ENCODE data around the gene ABTB2. TPM values are rescaled to one million over a fixed set of nuclear protein-coding genes. Genes with fewer than 3 reads are reported as not detected.

Gene ABTB2
- total RNA-seq, 1 donor from 2014 or later: 24.7 TPM

DNA sequence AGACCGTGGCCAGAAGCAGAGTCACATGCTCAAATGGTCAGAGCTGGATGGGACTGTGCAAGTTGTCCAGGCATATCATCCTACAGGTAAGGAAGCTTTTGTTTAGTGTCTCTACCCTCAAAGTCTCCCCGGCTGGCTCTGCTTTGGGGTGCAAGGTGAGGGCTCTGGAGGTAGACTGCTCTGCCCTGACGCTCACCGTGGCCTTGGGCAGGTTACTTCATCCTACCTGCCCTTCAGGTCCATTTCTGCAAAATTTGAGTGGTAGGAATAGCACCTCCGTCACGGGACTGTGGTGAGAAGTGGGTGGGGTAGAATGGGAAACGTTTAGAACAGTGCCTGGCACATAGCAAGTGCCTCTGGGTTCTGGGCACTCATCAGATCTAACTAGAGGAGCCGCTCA, 210.2 kb downstream of the ABTB2 start:
- Histone ChIP-seq H3K4me1 (peaks cover 14% of the 10 kb centered on the region), H3K27me3 (ENCODE audit: low read depth) (no peaks in the 10 kb centered on the region), H3K36me3 (peaks cover 99% of the 10 kb centered on the region), H3K27ac (replicated peaks) (no peak overlapping the region), H3K9me3 (replicated peaks) (no peaks in the 10 kb centered on the region), H3K4me3 (no peak overlapping the region)
- TF ChIP-seq, protein P1, sequence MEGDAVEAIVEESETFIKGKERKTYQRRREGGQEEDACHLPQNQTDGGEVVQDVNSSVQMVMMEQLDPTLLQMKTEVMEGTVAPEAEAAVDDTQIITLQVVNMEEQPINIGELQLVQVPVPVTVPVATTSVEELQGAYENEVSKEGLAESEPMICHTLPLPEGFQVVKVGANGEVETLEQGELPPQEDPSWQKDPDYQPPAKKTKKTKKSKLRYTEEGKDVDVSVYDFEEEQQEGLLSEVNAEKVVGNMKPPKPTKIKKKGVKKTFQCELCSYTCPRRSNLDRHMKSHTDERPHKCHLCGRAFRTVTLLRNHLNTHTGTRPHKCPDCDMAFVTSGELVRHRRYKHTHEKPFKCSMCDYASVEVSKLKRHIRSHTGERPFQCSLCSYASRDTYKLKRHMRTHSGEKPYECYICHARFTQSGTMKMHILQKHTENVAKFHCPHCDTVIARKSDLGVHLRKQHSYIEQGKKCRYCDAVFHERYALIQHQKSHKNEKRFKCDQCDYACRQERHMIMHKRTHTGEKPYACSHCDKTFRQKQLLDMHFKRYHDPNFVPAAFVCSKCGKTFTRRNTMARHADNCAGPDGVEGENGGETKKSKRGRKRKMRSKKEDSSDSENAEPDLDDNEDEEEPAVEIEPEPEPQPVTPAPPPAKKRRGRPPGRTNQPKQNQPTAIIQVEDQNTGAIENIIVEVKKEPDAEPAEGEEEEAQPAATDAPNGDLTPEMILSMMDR (IDR thresholded peaks at IDR 0.05; ENCODE audit: borderline replicate concordance): no peak
- DNase-seq: no peak
- intact Hi-C loops (cut with micrococcal nuclease): no loop called here

DNA sequence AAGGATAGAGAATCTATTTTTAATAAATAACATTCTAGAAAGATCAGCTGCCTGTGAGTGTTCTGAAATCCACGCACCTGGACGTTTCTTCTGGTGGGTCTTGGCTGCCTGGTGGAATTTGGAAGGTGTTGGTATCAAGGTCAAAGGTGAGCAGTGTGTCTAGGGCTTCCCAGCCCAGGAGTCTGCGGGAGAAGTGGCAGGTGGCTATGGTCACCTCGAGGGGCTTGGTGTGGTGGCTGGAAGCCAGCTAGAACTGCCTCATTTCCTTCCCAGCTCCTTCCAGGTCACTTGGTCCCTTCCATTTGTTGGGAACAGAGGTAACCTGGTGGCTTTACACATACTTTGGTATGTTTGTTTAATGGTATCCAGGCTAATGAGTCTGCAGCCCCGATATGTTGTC, 210.9 kb downstream of the ABTB2 start:
- H3K4me3 ChIP-seq: no peak overlapping the region
- no peaks in the 10 kb centered on the region for H3K27me3 ChIP-seq (ENCODE audit: low read depth)
- no peaks in the 10 kb centered on the region for H3K9me3 ChIP-seq (replicated peaks)
- DNase-seq: no peak
- peaks cover 99% of the 10 kb centered on the region for H3K36me3 ChIP-seq
- TF ChIP-seq, protein P1 (IDR thresholded peaks at IDR 0.05; ENCODE audit: borderline replicate concordance): no peak
- peaks cover 18% of the 10 kb centered on the region for H3K4me1 ChIP-seq
- H3K27ac ChIP-seq (replicated peaks): no peak overlapping the region
- intact Hi-C loops (cut with micrococcal nuclease): no loop called here

DNA sequence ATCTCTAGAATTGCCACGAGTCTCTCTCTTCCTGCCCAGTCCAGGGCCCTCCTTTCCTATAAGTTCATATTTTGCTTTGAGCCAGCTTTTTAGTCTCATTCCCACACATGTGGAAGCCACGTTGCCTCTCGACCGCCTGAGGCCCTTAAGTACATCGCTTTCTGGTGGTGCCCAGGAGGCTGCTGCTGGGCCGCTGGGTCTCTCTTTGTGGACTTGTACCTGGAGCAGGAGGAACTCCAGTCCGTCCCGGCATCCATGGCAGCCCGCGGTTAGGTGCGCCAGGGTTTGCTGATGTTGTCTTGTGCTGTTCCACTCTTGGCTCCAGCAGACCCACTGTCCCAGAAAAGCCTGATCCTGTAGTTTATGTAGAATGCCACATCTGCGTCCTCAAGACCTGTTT, 211.4 kb downstream of the ABTB2 start:
- no peak for DNase-seq
- Histone ChIP-seq H3K4me3 (no peak overlapping the region), H3K27me3 (ENCODE audit: low read depth) (no peaks in the 10 kb centered on the region), H3K36me3 (peaks cover 99% of the 10 kb centered on the region), H3K4me1 (peaks cover 18% of the 10 kb centered on the region), H3K27ac (replicated peaks) (no peak overlapping the region), H3K9me3 (replicated peaks) (no peaks in the 10 kb centered on the region)
- intact Hi-C loops (cut with micrococcal nuclease): no loop called here
- TF ChIP-seq, protein P1 (IDR thresholded peaks at IDR 0.05; ENCODE audit: borderline replicate concordance): no peak

DNA sequence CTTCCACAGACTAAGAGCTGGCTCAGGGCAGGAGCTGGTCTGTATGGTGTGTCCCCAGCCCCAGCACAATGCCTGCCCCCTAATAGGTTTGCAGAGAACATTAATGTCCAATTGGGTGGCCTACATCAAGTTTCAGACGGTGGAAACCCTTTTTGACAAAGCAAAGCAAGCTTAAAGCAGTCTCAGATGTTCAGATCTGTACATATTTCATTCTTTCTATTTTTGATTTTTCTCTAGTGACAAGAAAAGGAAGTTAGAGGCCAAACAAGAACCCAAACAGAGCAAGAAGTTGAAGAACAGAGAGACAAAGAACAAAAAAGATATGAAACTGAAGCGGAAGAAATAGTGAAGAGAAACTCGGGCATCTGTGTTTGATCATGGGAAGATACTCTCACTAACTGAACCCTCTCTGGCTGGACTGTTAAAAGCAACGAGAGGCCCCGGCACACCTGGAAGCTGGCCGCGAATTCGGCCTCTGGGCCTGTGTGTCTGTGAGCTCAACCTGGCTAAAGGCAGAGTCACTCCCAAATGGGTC, 211.9 kb downstream of the ABTB2 start:
- TF ChIP-seq, protein P1 (IDR thresholded peaks at IDR 0.05; ENCODE audit: borderline replicate concordance): no peak
- Histone ChIP-seq H3K4me1 (peaks cover 18% of the 10 kb centered on the region), H3K36me3 (peaks cover 99% of the 10 kb centered on the region), H3K4me3 (no peak overlapping the region), H3K27me3 (ENCODE audit: low read depth) (no peaks in the 10 kb centered on the region), H3K9me3 (replicated peaks) (no peaks in the 10 kb centered on the region), H3K27ac (replicated peaks) (no peak overlapping the region)
- intact Hi-C loops (cut with micrococcal nuclease): no loop called here
- no peak for DNase-seq

DNA sequence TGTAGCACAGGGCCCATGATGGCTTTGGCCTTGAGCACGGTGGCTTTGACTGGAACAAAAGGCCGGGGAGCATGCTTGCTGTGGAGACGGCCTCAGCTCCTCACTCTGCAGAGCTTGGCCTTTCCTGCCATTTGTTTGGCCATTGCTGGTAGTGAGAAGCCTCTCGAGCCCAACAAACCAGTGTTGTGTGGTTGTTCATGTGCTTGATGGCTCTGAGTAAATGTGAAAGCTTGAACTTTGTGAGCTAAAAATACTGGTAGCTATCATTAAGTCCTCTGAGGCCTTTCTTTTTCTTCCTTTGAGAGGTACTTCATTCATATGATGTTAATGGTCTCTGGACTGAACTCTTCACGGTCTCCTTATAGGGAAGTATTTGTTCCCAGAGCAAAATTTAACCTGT, 212.7 kb downstream of the ABTB2 start:
- peaks cover 99% of the 10 kb centered on the region for H3K36me3 ChIP-seq
- no peaks in the 10 kb centered on the region for H3K27me3 ChIP-seq (ENCODE audit: low read depth)
- H3K4me1 ChIP-seq: peaks cover 16% of the 10 kb centered on the region
- TF ChIP-seq, protein P1 (IDR thresholded peaks at IDR 0.05; ENCODE audit: borderline replicate concordance): no peak
- no peak overlapping the region for H3K4me3 ChIP-seq
- H3K27ac ChIP-seq (replicated peaks): no peak overlapping the region
- H3K9me3 ChIP-seq (replicated peaks): no peaks in the 10 kb centered on the region
- intact Hi-C loops (cut with micrococcal nuclease): no loop called here
- DNase-seq: no peak
